Skin epidermis (tissue), 12 donors: Measurements from ENCODE around the gene TCEAL1.
"Not testable (repeated sequence)": the region's sequence is repeated elsewhere in the genome, so short reads cannot be mapped to it uniquely, and the experiment has no call there.

Source experiments
- H3K27ac ChIP-seq, 21 experiments: fragments of 200-600 bp; sonication (generic) in 11 of 21; one replicate each; pipeline ENCODE4 v1.5.0; 2020; ENCODE audit warnings: mild to moderate bottlenecking in 3 of 21, inconsistent platforms in 2 of 21, moderate library complexity in 2 of 21
- H3K4me3 ChIP-seq, 7 experiments: fragments of 200-600 bp; sonication (generic) in 2 of 7; one replicate each; pipeline ENCODE4 v1.5.0; 2020; ENCODE audit warnings: inconsistent platforms in 2 of 7, mild to moderate bottlenecking in 2 of 7, moderate library complexity in 1 of 7

Gene TCEAL1

GRCh38 chrX:103628386-103629317 lies at the start of gene TCEAL1:
Gene TCEAL1, plus strand, starts transcription at chrX:103628975. Its CDS starts 942 bp downstream, at chrX:103629917.
- H3K27ac ChIP-seq = peak within 1 kb of the TSS in 20 of 21 experiments; percentile 52 to 91 (median 86)
- peak within 1 kb of the TSS; percentile 45 to 69 (median 57) for H3K4me3 ChIP-seq

DNA sequence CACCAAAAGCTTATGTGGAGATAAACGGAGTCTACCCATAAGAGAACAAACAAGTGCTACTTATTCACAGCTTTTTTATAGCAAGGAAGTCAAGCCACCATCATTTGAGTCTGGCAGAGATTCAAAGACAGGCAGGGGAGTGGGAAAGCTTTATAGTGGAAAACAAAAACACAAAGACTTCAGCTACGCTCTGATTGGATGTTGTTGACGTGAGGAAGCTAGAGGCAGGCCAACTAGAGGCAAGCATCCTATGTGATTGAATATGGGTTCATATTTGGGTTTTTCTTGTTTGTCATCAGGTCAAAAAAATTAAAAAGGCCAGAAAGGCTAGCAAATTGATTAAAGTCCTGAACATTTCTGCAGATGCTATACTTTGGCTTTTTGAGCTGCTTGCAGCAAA lies 44.2 kb upstream of the TCEAL1 start:
- peak overlapping the region in 1 of 21 experiments; percentile 85 for H3K27ac ChIP-seq

GRCh38 chrX:103585411-103586313 lies 43.1 kb upstream of the TCEAL1 start, which contains the start of gene TCEAL4:
Gene TCEAL4, plus strand, starts transcription at chrX:103585515. Its CDS starts 1,161 bp downstream, at chrX:103586676.
- Histone ChIP-seq H3K4me3 (peak within 1 kb of the TSS; percentile 46 to 70 (median 60)), H3K27ac (peak within 1 kb of the TSS; percentile 22 to 90 (median 82))

More for the DNA sequence above, 44.2 kb upstream of the TCEAL1 start:
- H3K4me3 ChIP-seq = no peak overlapping the region

- H3K27ac ChIP-seq = peak overlapping the region in 18 of 21 experiments; percentile 57 to 90 (median 83)
- peak overlapping the region; percentile 46 to 70 (median 60) for H3K4me3 ChIP-seq
These were observed 42.5 kb upstream of the TCEAL1 start for GRCh38 chrX:103586314-103586646.

GRCh38 chrX:103586659-103587058 lies 42.1 kb upstream of the TCEAL1 start:
- Histone ChIP-seq H3K27ac (peak overlapping the region in 9 of 21 experiments; percentile 75 to 90 (median 84)), H3K4me3 (peak overlapping the region in 2 of 7 experiments; percentile 59 to 65)

DNA sequence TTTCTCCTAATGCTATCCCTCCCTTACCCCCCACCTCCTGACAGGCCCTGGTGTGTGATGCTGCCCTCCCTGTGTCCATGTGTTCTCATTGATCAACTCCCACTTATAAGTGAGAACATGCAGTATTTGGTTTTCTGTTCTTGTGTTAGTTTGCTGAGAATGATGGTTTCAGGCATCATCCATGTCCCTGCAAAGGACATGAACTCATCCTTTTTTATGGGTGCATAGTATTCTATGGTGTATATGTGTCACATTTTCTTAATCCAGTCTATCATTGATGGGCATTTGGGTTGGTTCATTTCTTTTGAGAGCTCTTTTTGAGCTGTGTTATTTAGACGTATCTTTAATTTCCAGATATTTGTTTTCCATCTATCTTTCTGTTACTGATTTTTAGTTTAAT lies 36.5 kb upstream of the TCEAL1 start:
- H3K4me3 ChIP-seq, H3K27ac ChIP-seq: not testable (repeated sequence)

DNA sequence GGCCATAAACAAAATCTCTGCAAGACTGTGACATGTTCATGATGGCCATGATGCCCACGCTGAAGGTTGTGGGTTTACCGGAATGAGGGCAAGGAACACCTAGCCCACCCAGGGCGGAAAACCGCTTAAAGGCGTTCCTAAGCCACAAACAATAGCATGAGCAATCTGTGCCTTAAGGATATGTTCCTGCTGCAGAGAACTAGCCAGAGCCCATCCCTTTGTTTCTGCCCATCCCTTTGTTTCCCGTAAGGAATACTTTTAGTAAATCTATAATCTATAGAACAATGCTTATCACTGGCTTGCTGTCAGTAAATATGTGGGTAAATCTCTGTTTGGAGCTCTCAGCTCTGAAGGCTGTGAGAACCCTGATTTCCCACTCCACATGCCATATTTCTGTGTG lies 33.6 kb upstream of the TCEAL1 start:
- not testable (repeated sequence) for H3K27ac ChIP-seq

DNA sequence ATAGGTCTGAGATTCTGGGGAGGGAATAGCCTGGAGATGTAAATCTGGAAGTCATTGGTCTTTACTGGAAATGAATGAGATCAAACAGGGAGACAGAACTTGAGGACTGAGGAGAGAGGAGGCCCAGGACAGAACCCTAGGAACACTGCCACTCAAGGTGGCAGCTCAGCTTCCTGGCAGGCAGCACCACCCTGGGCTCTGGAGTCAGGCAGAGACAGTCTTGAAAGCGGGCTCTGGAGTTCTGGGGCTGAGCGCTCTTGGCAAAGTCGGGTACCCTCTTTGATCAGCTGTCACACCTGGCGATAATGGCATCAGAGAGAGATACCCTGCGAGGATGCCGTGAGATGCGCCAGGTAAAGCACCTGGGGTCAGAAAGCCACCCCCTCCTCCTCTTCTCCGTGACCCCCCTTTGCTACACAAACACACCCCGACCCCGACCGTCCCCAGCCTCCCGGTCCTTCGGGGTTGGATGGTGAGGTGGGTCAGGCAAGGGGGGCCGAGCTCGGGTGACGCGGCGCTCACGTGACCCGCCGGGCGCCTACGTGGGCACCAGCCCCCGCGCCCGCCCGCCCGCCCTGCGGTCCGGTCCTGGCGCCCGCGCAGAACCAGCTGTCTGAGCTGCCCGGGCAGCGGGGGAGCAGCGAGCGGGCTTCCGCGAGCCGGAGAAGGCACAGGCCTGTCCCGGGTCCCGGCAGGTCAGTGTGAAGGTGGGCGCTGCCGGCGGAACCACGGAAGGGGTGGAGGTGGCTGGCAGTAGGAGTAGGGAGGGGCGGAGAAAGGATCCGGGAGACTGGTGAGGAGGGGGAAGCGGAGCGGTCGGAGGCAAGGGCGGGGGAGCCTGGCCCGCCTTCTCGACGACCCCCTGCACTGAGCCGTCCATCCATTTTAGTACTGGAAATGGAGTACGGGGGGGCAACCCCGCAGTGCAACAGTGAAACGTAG lies 21.1 kb upstream of the TCEAL1 start, which contains the start of gene TCEAL3:
TCEAL3 (plus strand) TSS at position 600 of the 942 bp plus-strand sequence. CDS start 1,102 bp downstream, outside the sequence.
- peak within 1 kb of the TSS; percentile 26 to 94 (median 83) for H3K27ac ChIP-seq
- peak within 1 kb of the TSS; percentile 43 to 68 (median 59) for H3K4me3 ChIP-seq

More for the DNA sequence above, 33.6 kb upstream of the TCEAL1 start:
- not testable (repeated sequence) for H3K4me3 ChIP-seq

DNA sequence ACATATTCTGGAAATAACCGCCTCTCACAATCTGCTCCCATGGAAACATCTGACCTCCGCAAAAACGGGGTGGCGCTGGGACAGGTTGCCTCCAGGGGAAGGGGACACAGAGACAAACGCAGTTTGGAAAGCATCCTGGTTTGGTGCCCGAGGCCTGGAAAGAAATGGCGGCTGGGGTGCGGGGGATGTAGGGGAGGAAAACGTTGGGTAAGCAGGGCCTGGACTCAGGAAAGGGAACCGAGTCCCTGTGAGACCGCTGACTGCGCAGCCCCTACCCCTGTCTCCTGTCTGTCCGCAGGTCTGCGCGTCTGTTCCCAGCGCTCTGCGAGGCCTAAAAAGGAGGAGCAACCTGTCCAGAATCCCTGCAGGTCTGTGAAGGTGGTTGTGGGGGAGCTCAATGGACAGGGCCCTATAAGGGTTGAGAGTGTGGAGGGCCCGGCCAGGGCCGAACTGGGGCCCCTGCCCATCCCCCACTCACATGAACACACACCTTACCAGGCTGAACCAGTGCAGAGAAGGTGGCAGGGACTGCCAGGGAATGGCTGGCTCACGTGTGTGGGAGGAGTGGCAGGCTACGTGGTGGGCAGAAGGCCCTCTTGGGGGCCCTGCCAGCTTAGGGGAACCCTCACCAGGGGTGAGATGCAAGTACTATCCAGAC lies 20.3 kb upstream of the TCEAL1 start:
- Histone ChIP-seq H3K27ac (peak overlapping the region; percentile 26 to 94 (median 83)), H3K4me3 (peak overlapping the region; percentile 43 to 68 (median 59))

- no peak overlapping the region for H3K4me3 ChIP-seq
These were observed 18.5 kb upstream of the TCEAL1 start for GRCh38 chrX:103610282-103610681.

GRCh38 chrX:103613362-103613890 lies 15.3 kb upstream of the TCEAL1 start:
- H3K27ac ChIP-seq = no peak overlapping the region

More at GRCh38 chrX:103610282-103610681, 18.5 kb upstream of the TCEAL1 start:
- H3K27ac ChIP-seq = no peak overlapping the region

DNA sequence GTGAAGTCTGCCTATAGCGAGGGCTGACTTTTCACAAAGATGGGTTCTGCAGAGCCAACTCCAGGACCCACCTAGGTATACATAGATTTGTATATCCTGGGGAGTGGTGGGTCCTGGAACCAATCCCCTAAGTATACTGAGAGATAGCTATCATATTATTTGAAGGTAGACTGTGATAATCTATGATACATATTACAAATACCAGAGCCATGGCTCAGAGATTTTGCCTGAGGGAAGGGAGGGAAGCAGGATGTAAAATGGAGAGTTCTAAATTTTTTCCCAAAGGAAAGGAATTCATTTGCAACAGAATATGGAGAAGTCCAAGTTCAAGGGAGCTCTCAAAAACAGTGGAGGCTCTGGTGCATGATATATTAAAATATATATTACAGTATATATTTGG lies 13.8 kb upstream of the TCEAL1 start:
- H3K27ac ChIP-seq = no peak overlapping the region

More at GRCh38 chrX:103613362-103613890, 15.3 kb upstream of the TCEAL1 start:
- H3K4me3 ChIP-seq = no peak overlapping the region

GRCh38 chrX:103615781-103616371 lies 12.9 kb upstream of the TCEAL1 start:
- Histone ChIP-seq H3K4me3 (no peak overlapping the region), H3K27ac (no peak overlapping the region)

More for the DNA sequence above, 13.8 kb upstream of the TCEAL1 start:
- no peak overlapping the region for H3K4me3 ChIP-seq

GRCh38 chrX:103616676-103617186 lies 12.0 kb upstream of the TCEAL1 start:
- H3K27ac ChIP-seq = no peak overlapping the region
- H3K4me3 ChIP-seq = no peak overlapping the region

GRCh38 chrX:103624111-103624510 lies 4.7 kb upstream of the TCEAL1 start:
- H3K4me3 ChIP-seq = no peak overlapping the region
- peak overlapping the region in 3 of 21 experiments; percentile 31 to 44 (median 37) for H3K27ac ChIP-seq

DNA sequence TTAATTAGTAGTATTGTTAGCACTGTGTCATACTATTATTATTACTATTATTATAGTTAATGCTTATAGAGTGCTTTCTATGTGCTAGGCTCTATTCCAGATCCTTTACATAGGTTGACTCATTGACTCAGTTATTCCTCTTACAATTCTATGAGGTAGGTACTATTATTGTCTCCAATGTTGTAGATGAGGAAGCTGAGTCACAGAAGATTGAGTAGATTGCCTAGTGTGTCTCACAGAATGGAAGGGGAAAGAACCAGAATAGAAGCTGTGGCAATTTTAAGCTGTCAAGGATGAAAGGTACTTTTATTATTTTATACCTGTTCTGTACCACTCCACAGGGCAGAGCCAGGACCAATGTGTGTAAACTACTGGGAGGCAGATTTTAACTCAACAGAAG lies 1.9 kb upstream of the TCEAL1 start:
- H3K4me3 ChIP-seq = no peak overlapping the region

More for the DNA sequence above, 1.9 kb upstream of the TCEAL1 start:
- no peak overlapping the region for H3K27ac ChIP-seq
